ENCODE results near the gene PDE6B.
A peak's percentile ranks its signal among the peaks of the same experiment; 100 is the strongest.
"Not testable (repeated sequence)": the region's sequence is repeated elsewhere in the genome, so short reads cannot be mapped to it uniquely, and the experiment has no call there.

The PDE6B gene

GRCh38 chr4:622996-623913, 2.1 kb upstream of the PDE6B start:
- no peak for DNase-seq

- no peak for DNase-seq
These were observed 1.3 kb upstream of the PDE6B start for GRCh38 chr4:623914-624566.

- DNase-seq: no peak
These were observed 323 bp downstream of the PDE6B start for GRCh38 chr4:625631-626161.

- no peak for DNase-seq
These were observed 1.1 kb downstream of the PDE6B start for GRCh38 chr4:626201-627091.

GRCh38 chr4:627347-628125, 2.2 kb downstream of the PDE6B start:
- DNase-seq: no peak

- no peak for DNase-seq
These were observed 3.0 kb downstream of the PDE6B start for GRCh38 chr4:628311-628741.

GRCh38 chr4:628821-629635, 3.7 kb downstream of the PDE6B start:
- no peak for DNase-seq

- no peak for DNase-seq
These were observed 4.2 kb downstream of the PDE6B start for GRCh38 chr4:629636-629914.

GRCh38 chr4:629915-630641, 4.7 kb downstream of the PDE6B start:
- DNase-seq: peak; percentile 32

GRCh38 chr4:630656-631055, 5.3 kb downstream of the PDE6B start:
- peak; percentile 52 for DNase-seq

- DNase-seq: no peak
These were observed 6.9 kb downstream of the PDE6B start for GRCh38 chr4:632196-632790.

GRCh38 chr4:632926-633325, 7.6 kb downstream of the PDE6B start:
- DNase-seq: no peak

- no peak for DNase-seq
These were observed 8.0 kb downstream of the PDE6B start for GRCh38 chr4:633406-633805.

- DNase-seq: no peak
These were observed 8.7 kb downstream of the PDE6B start for GRCh38 chr4:633976-634598.

GRCh38 chr4:634599-634985, 9.2 kb downstream of the PDE6B start:
- DNase-seq: no peak

- DNase-seq: not testable (repeated sequence)
These were observed 9.9 kb downstream of the PDE6B start for GRCh38 chr4:635066-635835.

GRCh38 chr4:635851-636627, 10.7 kb downstream of the PDE6B start:
- no peak for DNase-seq

- DNase-seq: no peak
These were observed 11.3 kb downstream of the PDE6B start for GRCh38 chr4:636628-637159.
